ENCODE measurements around the gene FAM118A.

FAM118A gene

DNA sequence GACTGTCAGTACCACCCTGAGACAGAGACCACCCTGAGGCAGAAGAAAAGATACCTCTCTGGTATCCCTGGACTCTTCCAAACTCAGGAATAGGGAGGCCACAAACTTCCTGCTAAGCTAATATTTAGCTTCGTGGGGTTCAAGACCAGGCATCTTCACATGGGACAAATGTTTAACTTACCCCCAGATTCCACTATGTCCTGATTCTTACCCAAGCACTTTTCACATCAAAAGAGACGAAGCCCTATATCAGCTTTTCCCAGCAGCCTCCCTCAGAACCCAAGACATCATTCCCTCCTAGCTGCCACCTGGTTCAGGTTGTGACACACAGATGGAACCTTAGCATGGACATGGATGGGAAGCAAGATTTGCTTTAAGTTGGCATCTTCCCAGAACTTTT lies 71.6 kb downstream of the FAM118A start:
- DNase-seq (ENCODE audit: low spot score) = no peak

- DNase-seq (ENCODE audit: low spot score) = no peak
These were observed 79.8 kb downstream of the FAM118A start for GRCh38 chr22:45389546-45389945.

Data from COLO829 (cell line).